Activated CD4-positive, alpha-beta T cell treated with anti-CD3 and anti-CD28 coated beads for 36 hours (primary cell): ENCODE measurements around the gene BACH2. TPM values are rescaled to one million over a fixed set of nuclear protein-coding genes. Genes with fewer than 3 reads are reported as not detected.
"Not testable (repeated sequence)": the region's sequence is repeated elsewhere in the genome, so short reads cannot be mapped to it uniquely, and the experiment has no call there.

Experiments
- ATAC-seq: fragments of 200-7000 bp; cut with Tn5 transposase; one replicate; pipeline ENCODE4 v1.10.0; 2021; ENCODE audit warnings: mild to moderate bottlenecking, moderate library complexity
- CTCF ChIA-PET: fragments of 350-600 bp; sonication (Branson Sonifier 250); formaldehyde crosslinking; loops from one replicate; lab custom pipeline; 2021; ENCODE audit warnings: antibody characterized with exemption; lab: Charles Lee
- POLR2A ChIA-PET: fragments of 350-600 bp; sonication (Branson Sonifier 250); formaldehyde crosslinking; loops from one replicate; lab custom pipeline; 2021; ENCODE audit warnings: antibody characterized with exemption, inconsistent platforms; lab: Charles Lee
- DNase-seq: peaks from one replicate; pipeline ENCODE4 v3.0.0-alpha.2; 2020
- H3K27ac Mint-ChIP-seq: one replicate; pipeline ENCODE4 v1.8.0; 2021; ENCODE audit warnings: mixed read lengths
- H3K27me3 Mint-ChIP-seq: one replicate; pipeline ENCODE4 v1.8.0; 2021; ENCODE audit warnings: mixed read lengths
- H3K36me3 Mint-ChIP-seq: one replicate; pipeline ENCODE4 v1.8.0; 2021; ENCODE audit warnings: low read depth, mixed read lengths
- H3K4me1 Mint-ChIP-seq: one replicate; pipeline ENCODE4 v1.8.0; 2021; ENCODE audit warnings: mixed read lengths
- H3K4me3 Mint-ChIP-seq: one replicate; pipeline ENCODE4 v1.8.0; 2021; ENCODE audit warnings: mild to moderate bottlenecking, moderate library complexity, mixed read lengths
- H3K9me3 Mint-ChIP-seq: one replicate; pipeline ENCODE4 v1.8.0; 2021; ENCODE audit warnings: low read depth, mixed read lengths
- intact Hi-C, 2 experiments: fragments of 100-400 bp; cut with DNase I in 1 of 2; cut with micrococcal nuclease in 1 of 2; formaldehyde crosslinking; loops; one replicate each; pipeline versions ENCODE4 v1.14.2 to v1.15.1; 2022 to 2024; cut with DNase I, micrococcal nuclease
- total RNA-seq, 2 experiments: library from RNA; stranded (reverse); gene quantifications; one replicate each; pipeline ENCODE4 v1.2.3, GENCODE V29; 2021

BACH2 gene
- total RNA-seq, 2 experiments from 2014 or later, result 74.7 to 87.3 TPM

DNA sequence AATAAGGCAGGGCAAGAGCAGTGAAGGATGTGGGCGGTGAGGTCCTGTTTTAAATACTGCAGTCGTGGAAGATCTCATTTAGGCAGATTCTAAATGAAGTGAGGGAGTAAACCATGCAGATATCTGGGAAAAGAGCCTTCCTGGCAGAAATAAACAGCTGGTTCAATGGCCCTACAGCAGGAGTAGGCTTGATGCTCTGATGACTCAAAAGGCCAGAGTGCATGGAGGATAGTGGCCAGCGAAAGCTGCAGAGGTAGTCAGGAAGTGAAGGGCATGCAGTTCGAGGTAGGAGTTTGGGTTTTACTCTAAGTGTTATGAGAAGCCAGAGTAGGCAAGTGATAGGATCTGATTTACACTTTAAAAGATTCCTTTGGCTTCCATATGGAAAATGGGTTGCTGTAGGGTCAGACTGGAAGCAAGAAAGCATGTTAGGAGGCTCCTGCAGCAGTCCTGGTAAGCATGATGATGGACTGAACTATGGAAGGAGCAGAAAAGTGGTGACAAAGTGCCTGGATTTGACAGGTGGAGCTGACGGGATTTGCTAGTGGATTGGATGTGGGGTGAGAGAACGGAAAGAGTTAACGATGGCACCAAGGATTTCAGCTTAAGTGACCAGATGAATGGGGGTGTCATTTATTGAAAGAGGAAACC, 252.3 kb downstream of the BACH2 start:
- CTCF ChIA-PET, result no interaction called here
- ATAC-seq, result no peak
- POLR2A ChIA-PET, result interaction anchor here (0.8 kb wide), 1 partner anchor 18 kb away, joined by 3 read pairs; no protein-coding TSS in a partner anchor
- H3K36me3 Mint-ChIP-seq, result peaks cover 41% of the 10 kb centered on the region
- no peak overlapping the region for H3K27ac Mint-ChIP-seq
- intact Hi-C loops, result no loop called here
- DNase-seq, result no peak
- H3K27me3 Mint-ChIP-seq, result no peaks in the 10 kb centered on the region
- no peaks in the 10 kb centered on the region for H3K9me3 Mint-ChIP-seq
- peaks cover 34% of the 10 kb centered on the region for H3K4me1 Mint-ChIP-seq
- no peak overlapping the region for H3K4me3 Mint-ChIP-seq

DNA sequence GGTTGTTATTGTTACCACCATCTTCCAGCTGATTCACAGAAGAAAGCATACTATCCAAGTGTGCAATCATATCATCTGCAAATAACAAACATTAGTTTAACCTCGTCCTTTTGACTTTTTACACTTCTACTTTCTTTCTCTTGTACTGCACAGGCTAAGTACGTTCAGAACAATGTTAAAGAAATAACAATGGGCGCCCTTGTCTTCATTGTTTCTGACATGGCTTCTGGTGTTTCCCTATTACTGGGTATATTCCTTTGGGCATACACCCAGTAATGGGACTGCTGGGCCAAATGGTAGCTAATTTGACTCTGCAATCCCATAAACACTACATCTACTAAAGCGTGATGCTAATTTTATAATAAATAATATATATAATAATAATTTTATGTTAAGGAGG, 255.7 kb downstream of the BACH2 start:
- Mint-ChIP-seq H3K27ac (no peak overlapping the region), H3K36me3 (peaks cover 44% of the 10 kb centered on the region), H3K9me3 (no peaks in the 10 kb centered on the region), H3K4me3 (no peak overlapping the region), H3K27me3 (no peaks in the 10 kb centered on the region), H3K4me1 (peaks cover 39% of the 10 kb centered on the region)
- intact Hi-C loops, result no loop called here
- no peak for ATAC-seq
- DNase-seq, result no peak
- CTCF ChIA-PET, result interaction anchor here (1.9 kb wide), 1 partner anchor 100 kb away, joined by 5 read pairs; no protein-coding TSS in a partner anchor
- POLR2A ChIA-PET, result no interaction called here

GRCh38 chr6:90039911-90040310, 256.7 kb downstream of the BACH2 start:
- H3K27ac Mint-ChIP-seq, result no peak overlapping the region
- intact Hi-C loops, result no loop called here
- POLR2A ChIA-PET, result interaction anchor here (0.6 kb wide), 1 partner anchor 86 kb away, joined by 3 read pairs; no protein-coding TSS in a partner anchor
- CTCF ChIA-PET, result interaction anchor here (0.6 to 1.9 kb wide), 3 partner anchors 87 to 179 kb away, joined by 3 to 5 read pairs (median 3); no protein-coding TSS in a partner anchor
- no peaks in the 10 kb centered on the region for H3K27me3 Mint-ChIP-seq
- H3K4me3 Mint-ChIP-seq, result no peak overlapping the region
- DNase-seq (no peak), ATAC-seq (no peak)
- H3K36me3 Mint-ChIP-seq, result peaks cover 51% of the 10 kb centered on the region
- peaks cover 49% of the 10 kb centered on the region for H3K4me1 Mint-ChIP-seq
- H3K9me3 Mint-ChIP-seq, result no peaks in the 10 kb centered on the region

- intact Hi-C loops, result no loop called here
- Mint-ChIP-seq H3K4me3 (no peak overlapping the region), H3K27me3 (no peaks in the 10 kb centered on the region), H3K27ac (no peak overlapping the region), H3K9me3 (no peaks in the 10 kb centered on the region), H3K4me1 (peaks cover 52% of the 10 kb centered on the region), H3K36me3 (peaks cover 54% of the 10 kb centered on the region)
- ChIA-PET POLR2A (interaction anchor here (0.6 kb wide), 1 partner anchor 85 kb away, joined by 3 read pairs; no protein-coding TSS in a partner anchor), CTCF (interaction anchor here (0.6 to 1.3 kb wide), 2 partner anchors 86 to 179 kb away, joined by 3 read pairs; no protein-coding TSS in a partner anchor)
- no peak for DNase-seq
- ATAC-seq, result no peak
Observed at GRCh38 chr6:90038961-90039653, 257.5 kb downstream of the BACH2 start.

DNA sequence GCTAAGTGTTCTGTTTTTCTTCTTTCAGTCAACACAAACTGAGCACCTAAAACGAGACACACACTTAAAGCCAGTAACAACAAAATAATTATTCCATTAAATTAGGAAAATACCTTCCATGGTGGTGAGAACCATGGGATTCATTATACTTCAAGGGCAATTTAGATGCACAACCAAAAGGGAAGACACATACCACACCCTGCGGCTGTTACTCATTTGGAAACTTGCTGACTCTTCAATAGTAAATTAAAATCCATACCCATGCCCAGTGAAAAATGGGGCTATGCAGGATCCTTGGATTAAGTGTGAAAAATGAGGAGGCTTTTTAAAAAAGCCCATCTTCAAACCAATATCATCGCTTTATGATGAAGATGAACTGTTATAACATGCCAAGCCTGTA, 259.7 kb downstream of the BACH2 start:
- ChIA-PET CTCF (interaction anchor here (0.7 to 1.6 kb wide), 2 partner anchors 12 to 243 kb away, joined by 3 to 4 read pairs; no protein-coding TSS in a partner anchor), POLR2A (no interaction called here)
- DNase-seq (no peak), ATAC-seq (peak; percentile 51)
- Mint-ChIP-seq H3K27me3 (no peaks in the 10 kb centered on the region), H3K36me3 (peaks cover 70% of the 10 kb centered on the region), H3K27ac (peak overlapping the region; percentile 72), H3K4me3 (no peak overlapping the region), H3K9me3 (peaks cover 2% of the 10 kb centered on the region), H3K4me1 (peaks cover 64% of the 10 kb centered on the region)
- intact Hi-C loops, result no loop called here

DNA sequence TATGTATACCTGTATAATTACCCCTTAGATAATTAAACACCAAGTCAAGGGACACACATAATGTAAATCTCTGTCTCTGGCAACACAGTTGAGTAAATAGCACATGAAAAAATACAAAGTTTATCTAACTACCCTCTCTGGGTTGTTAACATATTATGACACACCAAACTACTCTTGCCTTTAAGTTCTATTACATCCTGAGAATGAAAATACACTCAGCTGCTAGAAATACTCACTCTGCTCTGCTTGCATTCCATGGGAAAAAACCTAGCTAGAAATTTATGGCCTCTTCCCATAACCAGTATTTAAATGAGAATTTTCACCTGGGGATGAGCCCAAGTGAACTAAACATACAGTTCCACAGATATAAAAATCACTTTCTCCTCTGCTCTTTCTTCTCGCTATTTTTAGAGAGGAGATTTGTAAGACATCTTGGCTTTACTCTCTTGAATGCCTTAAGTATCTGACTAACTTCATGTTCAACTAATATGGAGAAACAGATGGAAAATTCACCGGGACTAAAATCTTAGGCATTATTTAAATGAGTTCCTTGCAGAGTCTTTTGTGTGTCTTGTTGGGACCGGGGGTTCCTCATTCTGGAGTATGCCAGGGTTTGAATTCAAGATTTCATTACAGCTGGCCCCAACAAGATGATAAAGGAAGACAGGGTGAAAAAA, 261.5 kb downstream of the BACH2 start:
- peaks cover 2% of the 10 kb centered on the region for H3K9me3 Mint-ChIP-seq
- H3K4me1 Mint-ChIP-seq, result peaks cover 65% of the 10 kb centered on the region
- ATAC-seq (no peak), DNase-seq (no peak)
- intact Hi-C loops, result no loop called here
- peak overlapping the region; percentile 75 for H3K27ac Mint-ChIP-seq
- peaks cover 70% of the 10 kb centered on the region for H3K36me3 Mint-ChIP-seq
- no peaks in the 10 kb centered on the region for H3K27me3 Mint-ChIP-seq
- ChIA-PET CTCF (no interaction called here), POLR2A (no interaction called here)
- H3K4me3 Mint-ChIP-seq, result no peak overlapping the region

DNA sequence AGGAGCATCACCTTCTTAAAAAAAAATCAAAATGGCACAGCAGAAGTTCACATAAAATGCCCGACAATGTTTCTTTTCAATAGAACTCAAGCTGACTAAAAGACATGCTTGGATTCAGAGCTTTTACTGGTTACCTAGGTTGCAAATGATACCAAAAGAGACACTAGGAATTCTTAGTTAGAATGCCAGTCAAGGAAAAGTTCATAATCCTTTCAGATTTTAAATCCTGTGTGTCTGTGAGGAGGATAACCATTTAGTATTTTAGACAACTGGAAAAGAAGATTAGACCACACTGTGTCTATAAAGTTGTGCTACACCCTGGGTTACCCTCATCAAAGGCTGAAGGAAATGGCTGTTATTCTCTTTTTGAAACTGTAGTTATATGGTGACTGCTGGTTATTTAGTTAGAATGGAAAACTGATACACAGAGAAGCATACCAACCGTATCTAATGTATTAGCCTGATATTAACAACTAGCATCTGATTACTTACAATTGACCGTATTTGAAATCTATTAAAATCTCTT, 262.8 kb downstream of the BACH2 start:
- Mint-ChIP-seq H3K27me3 (no peaks in the 10 kb centered on the region), H3K27ac (no peak overlapping the region), H3K9me3 (peaks cover 2% of the 10 kb centered on the region), H3K4me1 (peaks cover 70% of the 10 kb centered on the region), H3K36me3 (peaks cover 68% of the 10 kb centered on the region), H3K4me3 (no peak overlapping the region)
- intact Hi-C loops, result no loop called here
- DNase-seq (no peak), ATAC-seq (no peak)
- POLR2A ChIA-PET, result no interaction called here
- CTCF ChIA-PET, result no interaction called here

GRCh38 chr6:90032489-90033212, 264.0 kb downstream of the BACH2 start:
- DNase-seq, H3K27ac Mint-ChIP-seq, intact Hi-C loops, H3K4me3 Mint-ChIP-seq, H3K27me3 Mint-ChIP-seq, ATAC-seq, CTCF ChIA-PET, POLR2A ChIA-PET, H3K9me3 Mint-ChIP-seq: not testable (repeated sequence)
- H3K36me3 Mint-ChIP-seq, result peaks cover 67% of the 10 kb centered on the region
- peaks cover 76% of the 10 kb centered on the region for H3K4me1 Mint-ChIP-seq

GRCh38 chr6:90028995-90029635, 267.5 kb downstream of the BACH2 start:
- Mint-ChIP-seq H3K36me3 (peaks cover 65% of the 10 kb centered on the region), H3K4me3 (peak overlapping the region; percentile 0), H3K9me3 (peaks cover 2% of the 10 kb centered on the region), H3K27me3 (no peaks in the 10 kb centered on the region), H3K4me1 (peaks cover 81% of the 10 kb centered on the region), H3K27ac (peak overlapping the region; percentile 76)
- POLR2A ChIA-PET, result interaction anchor here (0.7 kb wide), 1 partner anchor 50 kb away, joined by 3 read pairs; no protein-coding TSS in a partner anchor
- ATAC-seq, result peak; percentile 23
- intact Hi-C loops, result loop anchor here (1.0 to 5.0 kb wide), 3 partner anchors 19 to 383 kb away; no protein-coding TSS in a partner anchor
- DNase-seq, result peak; percentile 58
- CTCF ChIA-PET, result interaction anchor here (1.9 kb wide), 1 partner anchor 89 kb away, joined by 4 read pairs; no protein-coding TSS in a partner anchor

DNA sequence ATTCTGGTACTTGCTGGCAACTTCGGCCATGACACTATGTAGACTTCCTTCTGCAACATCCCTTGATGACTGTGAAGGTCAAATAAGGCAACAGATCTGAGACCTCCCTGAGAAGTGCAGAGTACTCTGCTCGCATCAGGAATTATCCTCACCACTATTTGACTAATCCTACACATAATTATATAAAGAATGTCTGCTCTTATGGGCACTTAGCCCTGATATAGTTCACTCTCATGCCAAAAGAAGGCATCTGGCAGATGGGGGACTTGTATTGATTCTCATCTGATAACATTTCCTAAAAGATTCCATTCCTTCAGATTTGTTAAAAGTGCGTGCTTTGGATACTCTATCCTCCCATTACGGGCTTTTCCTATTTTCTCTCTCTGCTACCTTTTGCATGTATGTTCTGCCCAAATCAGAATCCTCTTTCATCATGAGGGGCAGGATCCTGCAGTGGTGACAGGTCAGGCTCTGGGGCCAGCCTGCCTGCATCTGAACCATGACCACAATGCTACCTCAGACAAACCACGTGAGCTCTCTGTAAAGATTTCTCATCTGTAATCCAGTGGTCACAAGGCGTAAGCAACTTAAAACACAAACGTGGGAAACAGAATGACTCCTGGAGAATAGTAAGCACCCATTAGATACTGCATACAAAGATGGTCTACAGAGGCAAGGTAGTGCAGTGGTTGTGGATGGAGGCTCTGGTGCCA, 268.4 kb downstream of the BACH2 start:
- ATAC-seq (peak; percentile 28), DNase-seq (peak; percentile 62)
- Mint-ChIP-seq H3K4me1 (peaks cover 84% of the 10 kb centered on the region), H3K27ac (peak overlapping the region; percentile 6), H3K36me3 (peaks cover 66% of the 10 kb centered on the region), H3K27me3 (no peaks in the 10 kb centered on the region), H3K9me3 (no peaks in the 10 kb centered on the region), H3K4me3 (no peak overlapping the region)
- intact Hi-C loops, result loop anchor here (1.0 to 5.0 kb wide), 3 partner anchors 20 to 384 kb away; no protein-coding TSS in a partner anchor
- POLR2A ChIA-PET, result interaction anchor here (0.7 kb wide), 1 partner anchor 51 kb away, joined by 3 read pairs; no protein-coding TSS in a partner anchor
- CTCF ChIA-PET, result interaction anchor here (1.9 kb wide), 1 partner anchor 88 kb away, joined by 4 read pairs; no protein-coding TSS in a partner anchor
